NCI-H1930 (cell line): ENCODE measurements around the gene ADGRB3.
"Not testable (repeated sequence)": the region's sequence is repeated elsewhere in the genome, so short reads cannot be mapped to it uniquely, and the experiment has no call there.

Experiments used
- DNase-seq, 2 experiments: peaks; one replicate each; lab custom pipeline; 2025; lab: John Stamatoyannopoulos, UW

ADGRB3 gene

GRCh38 chr6:69432168-69432567, 797.1 kb downstream of the ADGRB3 start:
- DNase-seq, result not testable (repeated sequence)

GRCh38 chr6:69433116-69433515, 798.0 kb downstream of the ADGRB3 start:
- DNase-seq, result not testable (repeated sequence)

- DNase-seq, result no peak
These were observed 803.0 kb downstream of the ADGRB3 start for GRCh38 chr6:69438113-69438512.
